HepG2 (cell line): ENCODE data around the gene PIEZO1. TPM values are rescaled to one million over a fixed set of nuclear protein-coding genes. Genes with fewer than 3 reads are reported as not detected.

ENCODE experiments used
- ARNT ChIP-seq: fragments of 450-650 bp; IDR thresholded peaks from 2 replicates; pipeline ENCODE4 v1.6.1; 2017
- DR1 ChIP-seq: sonication (generic); formaldehyde crosslinking; IDR thresholded peaks from 2 replicates; pipeline ENCODE4 v1.8.0; 2021; ENCODE audit warnings: mild to moderate bottlenecking, missing genetic modification reagents, inconsistent platforms
- FIP1L1 ChIP-seq: fragments of 200-400 bp; formaldehyde crosslinking; IDR thresholded peaks from 2 replicates; pipeline ENCODE4 v1.6.1; 2018; ENCODE audit warnings: low read depth, mild to moderate bottlenecking, low read length, moderate library complexity, borderline replicate concordance; ENCODE audit not compliant: insufficient read depth
- GABPB1 ChIP-seq: IDR thresholded peaks from 2 replicates; pipeline ENCODE4 v1.6.1; 2016; ENCODE audit warnings: mild to moderate bottlenecking, missing genetic modification reagents, moderate library complexity, missing compliant biosample characterization
- HCFC1 ChIP-seq: fragments of 150-350 bp; IDR thresholded peaks from 2 replicates; pipeline ENCODE4 v1.6.1; 2014; ENCODE audit warnings: low read depth, low read length
- KMT2A ChIP-seq: sonication (generic); formaldehyde crosslinking; IDR thresholded peaks from 2 replicates; pipeline ENCODE4 v1.4.0; 2020; ENCODE audit warnings: missing genetic modification reagents
- MBD4 ChIP-seq: IDR thresholded peaks from 2 replicates; pipeline ENCODE4 v1.6.1; 2012; ENCODE audit warnings: low read length, inconsistent platforms, borderline replicate concordance
- NR2C2 ChIP-seq: sonication (generic); formaldehyde crosslinking; IDR thresholded peaks from 2 replicates; pipeline ENCODE4 v1.4.0; 2020; ENCODE audit warnings: missing genetic modification reagents, mild to moderate bottlenecking, moderate library complexity, borderline replicate concordance
- PREB ChIP-seq: sonication (generic); formaldehyde crosslinking; IDR thresholded peaks from 2 replicates; pipeline ENCODE4 v1.4.0; 2020; ENCODE audit warnings: missing genetic modification reagents
- RARG ChIP-seq: sonication (generic); formaldehyde crosslinking; IDR thresholded peaks from 2 replicates; pipeline ENCODE4 v1.4.0; 2020; ENCODE audit warnings: low read depth, mild to moderate bottlenecking, missing genetic modification reagents
- RFXANK ChIP-seq: IDR thresholded peaks from 2 replicates; pipeline ENCODE4 v1.6.1; 2016
- SAFB2 ChIP-seq: sonication (generic); formaldehyde crosslinking; IDR thresholded peaks from 2 replicates; pipeline ENCODE4 v1.5.1; 2020; ENCODE audit warnings: missing genetic modification reagents, low read depth, mild to moderate bottlenecking, borderline replicate concordance
- SIX4 ChIP-seq: sonication (generic); formaldehyde crosslinking; IDR thresholded peaks from 2 replicates; pipeline ENCODE4 v1.4.0; 2020; ENCODE audit warnings: missing genetic modification reagents
- SNAPC2 ChIP-seq: sonication (generic); formaldehyde crosslinking; IDR thresholded peaks from 2 replicates; pipeline ENCODE4 v1.8.1; 2022; ENCODE audit warnings: mild to moderate bottlenecking, missing genetic modification reagents
- SSRP1 ChIP-seq: IDR thresholded peaks from 2 replicates; pipeline ENCODE4 v1.6.1; 2016; ENCODE audit warnings: control low read depth
- ZKSCAN1 ChIP-seq: fragments of 150-350 bp; IDR thresholded peaks from 2 replicates; pipeline ENCODE4 v1.6.1; 2014; ENCODE audit warnings: low read length
- ZNF136 ChIP-seq: sonication (generic); formaldehyde crosslinking; IDR thresholded peaks from 2 replicates; pipeline ENCODE4 v1.8.1; 2022; ENCODE audit warnings: low read depth, mild to moderate bottlenecking, moderate library complexity, missing genetic modification reagents
- ZNF18 ChIP-seq: sonication (generic); formaldehyde crosslinking; IDR thresholded peaks from 2 replicates; pipeline ENCODE4 v1.8.0; 2022; ENCODE audit warnings: mild to moderate bottlenecking, missing genetic modification reagents; ENCODE audit not compliant: insufficient replicate concordance
- ZNF253 ChIP-seq: sonication (generic); formaldehyde crosslinking; IDR thresholded peaks from 2 replicates; pipeline ENCODE4 v1.8.0; 2022; ENCODE audit warnings: mild to moderate bottlenecking, missing genetic modification reagents, borderline replicate concordance
- ZNF264 ChIP-seq: sonication (generic); formaldehyde crosslinking; IDR thresholded peaks from 2 replicates; pipeline ENCODE4 v1.4.0; 2020; ENCODE audit warnings: missing genetic modification reagents
- ZNF275 ChIP-seq: sonication (generic); formaldehyde crosslinking; IDR thresholded peaks from 2 replicates; pipeline ENCODE4 v1.8.0; 2022; ENCODE audit warnings: missing genetic modification reagents, mild to moderate bottlenecking, inconsistent platforms, borderline replicate concordance
- ZNF326 ChIP-seq: sonication (generic); formaldehyde crosslinking; IDR thresholded peaks from 2 replicates; pipeline ENCODE4 v1.4.0; 2020; ENCODE audit warnings: missing genetic modification reagents, borderline replicate concordance
- ZNF572 ChIP-seq: sonication (generic); formaldehyde crosslinking; IDR thresholded peaks from 2 replicates; pipeline ENCODE4 v1.5.1; 2020; ENCODE audit warnings: mild to moderate bottlenecking, missing genetic modification reagents
- ZNF782 ChIP-seq: sonication (generic); formaldehyde crosslinking; IDR thresholded peaks from 2 replicates; pipeline ENCODE4 v1.4.0; 2020; ENCODE audit warnings: missing genetic modification reagents, mild to moderate bottlenecking, borderline replicate concordance
- ZSCAN30 ChIP-seq: sonication (generic); formaldehyde crosslinking; IDR thresholded peaks from 2 replicates; pipeline ENCODE4 v1.5.0; 2020; ENCODE audit warnings: mild to moderate bottlenecking, missing genetic modification reagents
- ZSCAN5A ChIP-seq: sonication (generic); formaldehyde crosslinking; IDR thresholded peaks from 2 replicates; pipeline ENCODE4 v1.8.0; 2022; ENCODE audit warnings: mild to moderate bottlenecking, missing genetic modification reagents, borderline replicate concordance
- polyA plus RNA-seq, 8 experiments: library from polyadenylated mRNA; depleted of rRNA in 3 of 8; stranded (reverse) in 7 of 8; unstranded in 1 of 8; fragments of >200 nt; fragmentation: Illumina TruSeq in 4 of 8; extraction: Trizol in 4 of 8; gene quantifications; 2 replicates each; pipeline versions ENCODE4 v1.2.1 to v1.2.3, GENCODE V29; 2011 to 2016; ENCODE audit warnings: low read depth in 4 of 8, missing spikeins in 1 of 8, mixed read lengths in 1 of 8; ENCODE audit not compliant: insufficient read depth in 1 of 8
- total RNA-seq, 5 experiments: library from RNA; depleted of rRNA; stranded (reverse); fragments of >200 nt; fragmentation: Illumina TruSeq; extraction: Trizol; gene quantifications; 2 replicates each; pipeline ENCODE4 v1.2.3, GENCODE V29; 2016; ENCODE audit warnings: low read depth in 1 of 5

Gene PIEZO1
- total and polyA plus RNA-seq, 2 of the 13 experiments (the other 11 are each of a cell fraction or from before 2014, with no cell fraction given), result 67.9 to 85.0 TPM

GRCh38 chr16:88811769-88812512 lies 26.9 kb upstream of the PIEZO1 start, which contains the start of gene APRT (continued):
- TF ChIP-seq GABPB1 (CRISPR knock-in tag) (peak; percentile 88), SAFB2 (CRISPR knock-in tag) (peak; percentile 83; the same call in 1 of the 2 replicates), PREB (CRISPR knock-in tag) (no peak), SNAPC2 (CRISPR knock-in tag) (peak; percentile 55; the same call in 1 of the 2 replicates), ZNF253 (CRISPR knock-in tag) (no peak; the same call in none of the 2 replicates), ARNT (no peak), ZNF782 (CRISPR knock-in tag) (peak; percentile 60), ZSCAN30 (CRISPR knock-in tag) (no peak; the same call in 1 of the 2 replicates), NR2C2 (peak; percentile 56; the same call in 1 of the 2 replicates), ZNF136 (CRISPR knock-in tag) (peak; percentile 86; the same call in 1 of the 2 replicates), ZNF326 (CRISPR knock-in tag) (no peak), FIP1L1 (no peak), KMT2A (no peak; the same call in none of the 2 replicates), DR1 (CRISPR knock-in tag) (no peak), MBD4 (no peak), ZNF18 (CRISPR knock-in tag) (peak; percentile 46), ZNF264 (CRISPR knock-in tag) (no peak), SSRP1 (CRISPR knock-in tag) (no peak; the same call in 1 of the 2 replicates), ZKSCAN1 (no peak), ZNF275 (CRISPR knock-in tag) (no peak; the same call in 1 of the 2 replicates), SIX4 (CRISPR knock-in tag) (peak; percentile 35; the same call in 1 of the 2 replicates), HCFC1 (0 out of 2 replicates have a peak, but pooled peaks have one; percentile 19), ZSCAN5A (CRISPR knock-in tag) (peak; percentile 67), RFXANK (CRISPR knock-in tag) (peak; percentile 40; the same call in 1 of the 2 replicates), RARG (CRISPR knock-in tag) (peak; percentile 97), ZNF572 (no peak)
